ENCODE results near the gene DNM3. TPM values are rescaled to one million over a fixed set of nuclear protein-coding genes. Genes with fewer than 3 reads are reported as not detected.
A peak's percentile ranks its signal among the peaks of the same experiment; 100 is the strongest.

The DNM3 gene
- total RNA-seq, 8 experiments from 2014 or later, result 6.1 to 29.1 (median 13.5) TPM

GRCh38 chr1:172390301-172390682 is 549.0 kb downstream of the DNM3 start:
- 6 to 67% (median 28%) methylated on average over 1 to 3 of the region's 3 CpGs; no CpG with 5 or more reads in 1 of the 10 experiments for WGBS, 10 experiments
- ATAC-seq (replicated peaks in 6 of 8), result peak in 3 of 8 experiments; percentile 53 to 64 (median 57)
- H3K27ac ChIP-seq, result no peak overlapping the region
- in situ Hi-C loops (cut with MboI; ENCODE audit: low pct_unique_long_range_greater_than_20kb in 2 of 9, low sequenced_read_pairs in 9 of 9, unreplicated experiment in 9 of 9), result loop anchor here in 2 of 9 experiments (25.0 kb wide), 1 partner anchor 253 kb away; no protein-coding TSS in a partner anchor
- H3K4me1 ChIP-seq (replicated peaks in 1 of 2), result peaks cover 5 to 16% of the 10 kb centered on the region in 2 donors
- no peak overlapping the region for H3K4me3 ChIP-seq

- peak in 3 of 8 experiments; percentile 83 to 93 (median 91) for ATAC-seq (replicated peaks in 6 of 8)
- Histone ChIP-seq H3K27ac (no peak overlapping the region), H3K4me3 (no peak overlapping the region), H3K4me1 (replicated peaks in 1 of 2) (peaks cover 5 to 16% of the 10 kb centered on the region in 2 donors)
- in situ Hi-C loops (cut with MboI; ENCODE audit: low pct_unique_long_range_greater_than_20kb in 2 of 9, low sequenced_read_pairs in 9 of 9, unreplicated experiment in 9 of 9), result loop anchor here in 2 of 9 experiments (25.0 kb wide), 1 partner anchor 254 kb away; no protein-coding TSS in a partner anchor
- 0 to 92% (median 65%) methylated on average over 3 to 9 of the region's 9 CpGs for WGBS, 10 experiments
Observed at GRCh38 chr1:172390683-172391551, 549.6 kb downstream of the DNM3 start.

- 33 to 100% (median 100%) methylated on average over 1 of the region's 1 CpG; no CpG with 5 or more reads in 3 of the 10 experiments for WGBS, 10 experiments
- no peak overlapping the region for H3K27ac ChIP-seq
- H3K4me3 ChIP-seq, result no peak overlapping the region
- ATAC-seq (replicated peaks in 6 of 8), result no peak
- H3K4me1 ChIP-seq (replicated peaks in 1 of 2), result peaks cover 5 to 16% of the 10 kb centered on the region in 2 donors
- in situ Hi-C loops (cut with MboI; ENCODE audit: low pct_unique_long_range_greater_than_20kb in 2 of 9, low sequenced_read_pairs in 9 of 9, unreplicated experiment in 9 of 9), result loop anchor here in 2 of 9 experiments (25.0 kb wide), 1 partner anchor 255 kb away; no protein-coding TSS in a partner anchor
Observed at GRCh38 chr1:172391976-172392375, 550.7 kb downstream of the DNM3 start.

- ATAC-seq (replicated peaks in 6 of 8), result peak in 5 of 8 experiments; percentile 11 to 71 (median 49)
- H3K4me1 ChIP-seq (replicated peaks in 1 of 2), result peaks cover 5 to 16% of the 10 kb centered on the region in 2 donors
- H3K27ac ChIP-seq, result no peak overlapping the region
- H3K4me3 ChIP-seq, result no peak overlapping the region
- in situ Hi-C loops (cut with MboI; ENCODE audit: low pct_unique_long_range_greater_than_20kb in 2 of 9, low sequenced_read_pairs in 9 of 9, unreplicated experiment in 9 of 9), result loop anchor here in 2 of 9 experiments (25.0 kb wide), 1 partner anchor 256 kb away; no protein-coding TSS in a partner anchor
- WGBS, 10 experiments, result 10 to 100% (median 72%) methylated on average over 1 to 5 of the region's 5 CpGs
Observed at GRCh38 chr1:172393354-172393753, 552.1 kb downstream of the DNM3 start.

GRCh38 chr1:172394141-172394751 is 552.9 kb downstream of the DNM3 start:
- Histone ChIP-seq H3K4me1 (replicated peaks in 1 of 2) (peaks cover 10 to 16% of the 10 kb centered on the region in 2 donors), H3K27ac (no peak overlapping the region), H3K4me3 (no peak overlapping the region)
- in situ Hi-C loops (cut with MboI; ENCODE audit: low pct_unique_long_range_greater_than_20kb in 2 of 9, low sequenced_read_pairs in 9 of 9, unreplicated experiment in 9 of 9), result loop anchor here in 2 of 9 experiments (25.0 kb wide), 1 partner anchor 257 kb away; no protein-coding TSS in a partner anchor
- peak in 4 of 8 experiments; percentile 3 to 39 (median 16) for ATAC-seq (replicated peaks in 6 of 8)
- 19 to 100% (median 84%) methylated on average over 2 to 4 of the region's 4 CpGs; no CpG with 5 or more reads in 2 of the 10 experiments for WGBS, 10 experiments

- ATAC-seq (replicated peaks in 6 of 8), result peak in 1 of 8 experiments; percentile 7
- H3K4me1 ChIP-seq (replicated peaks in 1 of 2), result peaks cover 12 to 16% of the 10 kb centered on the region in 2 donors
- WGBS, 10 experiments, result 57 to 100% (median 91%) methylated on average over 1 to 5 of the region's 5 CpGs
- in situ Hi-C loops (cut with MboI; ENCODE audit: low pct_unique_long_range_greater_than_20kb in 2 of 9, low sequenced_read_pairs in 9 of 9, unreplicated experiment in 9 of 9), result loop anchor here in 2 of 9 experiments (25.0 kb wide), 1 partner anchor 258 kb away; no protein-coding TSS in a partner anchor
- H3K4me3 ChIP-seq, result no peak overlapping the region
- no peak overlapping the region for H3K27ac ChIP-seq
Observed at GRCh38 chr1:172394811-172395210, 553.5 kb downstream of the DNM3 start.

GRCh38 chr1:172395576-172395975 is 554.3 kb downstream of the DNM3 start:
- no peak for ATAC-seq (replicated peaks in 6 of 8)
- Histone ChIP-seq H3K4me1 (replicated peaks in 1 of 2) (peaks cover 12 to 16% of the 10 kb centered on the region in 2 donors), H3K27ac (no peak overlapping the region), H3K4me3 (no peak overlapping the region)
- WGBS, 10 experiments, result 38 to 100% (median 83%) methylated on average over 1 to 3 of the region's 3 CpGs; no CpG with 5 or more reads in 1 of the 10 experiments
- in situ Hi-C loops (cut with MboI; ENCODE audit: low pct_unique_long_range_greater_than_20kb in 2 of 9, low sequenced_read_pairs in 9 of 9, unreplicated experiment in 9 of 9), result loop anchor here in 2 of 9 experiments (25.0 kb wide), 1 partner anchor 258 kb away; no protein-coding TSS in a partner anchor

- peaks cover 12 to 13% of the 10 kb centered on the region in 2 donors for H3K4me1 ChIP-seq (replicated peaks in 1 of 2)
- no peak for ATAC-seq (replicated peaks in 6 of 8)
- H3K4me3 ChIP-seq, result no peak overlapping the region
- WGBS, 10 experiments, result 41 to 100% (median 87%) methylated on average over 2 to 3 of the region's 3 CpGs; no CpG with 5 or more reads in 1 of the 10 experiments
- in situ Hi-C loops (cut with MboI; ENCODE audit: low pct_unique_long_range_greater_than_20kb in 2 of 9, low sequenced_read_pairs in 9 of 9, unreplicated experiment in 9 of 9), result loop anchor here in 2 of 9 experiments (25.0 kb wide), 1 partner anchor 260 kb away; no protein-coding TSS in a partner anchor
- no peak overlapping the region for H3K27ac ChIP-seq
Observed at GRCh38 chr1:172397221-172397620, 555.9 kb downstream of the DNM3 start.

- no peak overlapping the region for H3K4me3 ChIP-seq
- 30 to 100% (median 90%) methylated on average over 2 of the region's 2 CpGs; no CpG with 5 or more reads in 1 of the 10 experiments for WGBS, 10 experiments
- in situ Hi-C loops (cut with MboI; ENCODE audit: low pct_unique_long_range_greater_than_20kb in 2 of 9, low sequenced_read_pairs in 9 of 9, unreplicated experiment in 9 of 9), result loop anchor here in 2 of 9 experiments (25.0 kb wide), 1 partner anchor 260 kb away; no protein-coding TSS in a partner anchor
- H3K27ac ChIP-seq, result no peak overlapping the region
- H3K4me1 ChIP-seq (replicated peaks in 1 of 2), result peaks cover 12 to 13% of the 10 kb centered on the region in 2 donors
- ATAC-seq (replicated peaks in 6 of 8), result no peak
Observed at GRCh38 chr1:172397633-172398032, 556.3 kb downstream of the DNM3 start.

- WGBS, 10 experiments, result 50 to 100% (median 100%) methylated on average over 1 to 2 of the region's 2 CpGs; no CpG with 5 or more reads in 1 of the 10 experiments
- in situ Hi-C loops (cut with MboI; ENCODE audit: low pct_unique_long_range_greater_than_20kb in 2 of 9, low sequenced_read_pairs in 9 of 9, unreplicated experiment in 9 of 9), result loop anchor here in 2 of 9 experiments (25.0 kb wide), 1 partner anchor 261 kb away; no protein-coding TSS in a partner anchor
- Histone ChIP-seq H3K4me1 (replicated peaks in 1 of 2) (peaks cover 9 to 11% of the 10 kb centered on the region in 2 donors), H3K4me3 (no peak overlapping the region), H3K27ac (no peak overlapping the region)
- ATAC-seq (replicated peaks in 6 of 8), result no peak
Observed at GRCh38 chr1:172398193-172398592, 556.9 kb downstream of the DNM3 start.

- peak; percentile 24 to 80 (median 62) for ATAC-seq (replicated peaks in 6 of 8)
- WGBS, 10 experiments, result 0 to 100% (median 50%) methylated on average over 2 to 9 of the region's 9 CpGs
- in situ Hi-C loops (cut with MboI; ENCODE audit: low pct_unique_long_range_greater_than_20kb in 2 of 9, low sequenced_read_pairs in 9 of 9, unreplicated experiment in 9 of 9), result loop anchor here in 2 of 9 experiments (25.0 kb wide), 1 partner anchor 262 kb away; no protein-coding TSS in a partner anchor
- Histone ChIP-seq H3K27ac (no peak overlapping the region), H3K4me1 (replicated peaks in 1 of 2) (peaks cover 2 to 7% of the 10 kb centered on the region in 2 donors), H3K4me3 (no peak overlapping the region)
Observed at GRCh38 chr1:172398970-172399755, 557.9 kb downstream of the DNM3 start.

All from motor neuron (in vitro differentiated cells).